ENCODE data around the gene RABGAP1L. TPM values are rescaled to one million over a fixed set of nuclear protein-coding genes. Genes with fewer than 3 reads are reported as not detected.

Gene RABGAP1L
- polyA plus RNA-seq, 3 donors, result 35.2 to 75.3 (median 63.3) TPM

DNA sequence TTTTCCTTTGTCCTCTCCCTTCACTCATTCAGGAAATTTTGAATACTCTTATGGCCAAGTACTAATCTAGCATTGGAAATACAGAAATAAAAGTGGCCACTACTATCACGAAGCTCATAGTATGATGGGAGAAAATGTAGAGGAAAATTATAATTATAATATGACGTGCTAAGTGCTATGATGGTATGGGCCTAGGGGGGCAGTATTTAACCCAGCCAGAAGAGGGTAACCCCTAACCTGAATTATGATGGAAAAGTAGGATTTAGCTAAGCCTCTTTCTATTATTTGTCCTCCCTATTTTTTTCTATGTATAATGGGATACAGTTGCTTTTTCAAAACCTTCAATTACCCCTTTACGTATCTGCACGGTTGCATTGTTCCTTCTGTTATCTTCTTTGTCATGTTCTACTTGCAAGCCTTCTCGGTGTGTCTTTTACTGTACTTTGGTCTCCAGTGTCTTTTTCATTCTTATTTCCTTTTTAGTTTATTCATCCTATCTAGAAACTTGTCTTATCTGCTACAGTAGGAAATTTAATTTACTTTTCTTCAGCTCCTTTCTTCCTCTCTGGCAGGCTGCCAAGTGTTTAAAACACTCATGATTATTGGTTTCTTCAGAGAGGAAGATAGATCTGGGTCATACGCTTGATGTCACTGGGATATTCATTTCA, 199.6 kb downstream of the RABGAP1L start:
- Histone ChIP-seq H3K27me3 (ENCODE audit: control insufficient read depth in 2 of 2, insufficient read depth in 2 of 2, low read length in 2 of 2) (no peaks in the 10 kb centered on the region), H4K20me1 (ENCODE audit: insufficient read depth, low read length) (no peaks in the 10 kb centered on the region), H3K4me2 (replicated peaks; ENCODE audit: extremely low read depth, low read length, poor library complexity, severe bottlenecking) (no peak overlapping the region), H3K27ac (ENCODE audit: low read depth in 1 of 2, low read length in 2 of 2) (no peak overlapping the region), H3K4me1 (ENCODE audit: control insufficient read depth in 1 of 2, insufficient read depth in 2 of 2, low read length in 2 of 2) (no peaks in the 10 kb centered on the region), H3K4me3 (replicated peaks in 1 of 3; ENCODE audit: low read depth in 2 of 3, low read length in 3 of 3) (no peak overlapping the region), H3K9ac (ENCODE audit: insufficient read depth, low read length, poor library complexity, severe bottlenecking) (no peak overlapping the region), H3K9me3 (replicated peaks in 1 of 2; ENCODE audit: control insufficient read depth in 1 of 2, insufficient read depth in 1 of 2, low read length in 2 of 2) (no peaks in the 10 kb centered on the region), H3K36me3 (replicated peaks in 1 of 2; ENCODE audit: control insufficient read depth in 1 of 2, insufficient read depth in 2 of 2, low read length in 2 of 2) (no peaks in the 10 kb centered on the region), H3K79me2 (ENCODE audit: insufficient read depth, low read length) (no peaks in the 10 kb centered on the region), H2AFZ (ENCODE audit: insufficient read depth, low read depth, low read length, poor library complexity, severe bottlenecking) (no peak overlapping the region)
- TF ChIP-seq, protein P1, sequence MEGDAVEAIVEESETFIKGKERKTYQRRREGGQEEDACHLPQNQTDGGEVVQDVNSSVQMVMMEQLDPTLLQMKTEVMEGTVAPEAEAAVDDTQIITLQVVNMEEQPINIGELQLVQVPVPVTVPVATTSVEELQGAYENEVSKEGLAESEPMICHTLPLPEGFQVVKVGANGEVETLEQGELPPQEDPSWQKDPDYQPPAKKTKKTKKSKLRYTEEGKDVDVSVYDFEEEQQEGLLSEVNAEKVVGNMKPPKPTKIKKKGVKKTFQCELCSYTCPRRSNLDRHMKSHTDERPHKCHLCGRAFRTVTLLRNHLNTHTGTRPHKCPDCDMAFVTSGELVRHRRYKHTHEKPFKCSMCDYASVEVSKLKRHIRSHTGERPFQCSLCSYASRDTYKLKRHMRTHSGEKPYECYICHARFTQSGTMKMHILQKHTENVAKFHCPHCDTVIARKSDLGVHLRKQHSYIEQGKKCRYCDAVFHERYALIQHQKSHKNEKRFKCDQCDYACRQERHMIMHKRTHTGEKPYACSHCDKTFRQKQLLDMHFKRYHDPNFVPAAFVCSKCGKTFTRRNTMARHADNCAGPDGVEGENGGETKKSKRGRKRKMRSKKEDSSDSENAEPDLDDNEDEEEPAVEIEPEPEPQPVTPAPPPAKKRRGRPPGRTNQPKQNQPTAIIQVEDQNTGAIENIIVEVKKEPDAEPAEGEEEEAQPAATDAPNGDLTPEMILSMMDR (IDR thresholded peaks at IDR 0.05), result no peak
- DNase-seq, result no peak
- Mint-ChIP-seq H3K4me1 (no peaks in the 10 kb centered on the region), H3K27ac (no peak overlapping the region), H3K4me3 (no peak overlapping the region), H3K9me3 (peaks cover 0 to 8% (median 3%) of the 10 kb centered on the region in 7 donors), H3K36me3 (peaks cover 5 to 6% of the 10 kb centered on the region in 2 donors), H3K27me3 (ENCODE audit: low read depth in 3 of 3) (no peaks in the 10 kb centered on the region)
- WGBS (ENCODE audit: insufficient coverage), result no CpG with 5 or more reads among the region's 6 CpGs
- intact Hi-C loops (cut with micrococcal nuclease), result no loop called here

DNA sequence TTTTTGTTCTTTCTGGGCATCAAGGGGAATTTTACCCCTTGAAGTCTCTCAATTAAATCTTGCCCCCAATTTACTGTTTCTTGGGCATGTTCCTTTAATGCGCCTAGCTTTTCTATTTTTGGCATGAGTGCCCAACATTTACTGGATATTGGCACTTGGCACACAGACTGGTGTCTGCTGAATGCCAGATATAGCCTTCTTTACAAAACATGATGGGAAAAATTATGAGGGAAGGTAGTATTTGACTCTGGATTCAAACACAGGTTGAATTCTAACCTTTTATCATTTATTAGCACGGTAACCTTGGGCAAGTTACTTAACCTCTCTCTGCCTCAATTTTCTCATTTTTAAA, 200.1 kb downstream of the RABGAP1L start:
- H3K36me3 Mint-ChIP-seq, result peaks cover 5 to 6% of the 10 kb centered on the region in 2 donors
- H3K36me3 ChIP-seq (replicated peaks in 1 of 2; ENCODE audit: control insufficient read depth in 1 of 2, insufficient read depth in 2 of 2, low read length in 2 of 2), result no peaks in the 10 kb centered on the region

More for the DNA sequence above, 200.1 kb downstream of the RABGAP1L start:
- Histone ChIP-seq H3K4me1 (ENCODE audit: control insufficient read depth in 1 of 2, insufficient read depth in 2 of 2, low read length in 2 of 2) (no peaks in the 10 kb centered on the region), H3K4me3 (replicated peaks in 1 of 3; ENCODE audit: low read depth in 2 of 3, low read length in 3 of 3) (no peak overlapping the region), H3K27me3 (ENCODE audit: control insufficient read depth in 2 of 2, insufficient read depth in 2 of 2, low read length in 2 of 2) (no peaks in the 10 kb centered on the region), H4K20me1 (ENCODE audit: insufficient read depth, low read length) (no peaks in the 10 kb centered on the region), H3K79me2 (ENCODE audit: insufficient read depth, low read length) (no peaks in the 10 kb centered on the region), H2AFZ (ENCODE audit: insufficient read depth, low read depth, low read length, poor library complexity, severe bottlenecking) (no peak overlapping the region), H3K9ac (ENCODE audit: insufficient read depth, low read length, poor library complexity, severe bottlenecking) (no peak overlapping the region), H3K27ac (ENCODE audit: low read depth in 1 of 2, low read length in 2 of 2) (no peak overlapping the region), H3K9me3 (replicated peaks in 1 of 2; ENCODE audit: control insufficient read depth in 1 of 2, insufficient read depth in 1 of 2, low read length in 2 of 2) (no peaks in the 10 kb centered on the region), H3K4me2 (replicated peaks; ENCODE audit: extremely low read depth, low read length, poor library complexity, severe bottlenecking) (no peak overlapping the region)
- intact Hi-C loops (cut with micrococcal nuclease), result no loop called here
- Mint-ChIP-seq H3K27ac (no peak overlapping the region), H3K4me1 (no peaks in the 10 kb centered on the region), H3K9me3 (peaks cover 0 to 8% (median 4%) of the 10 kb centered on the region in 7 donors), H3K27me3 (ENCODE audit: low read depth in 3 of 3) (no peaks in the 10 kb centered on the region), H3K4me3 (no peak overlapping the region)
- no peak for DNase-seq
- WGBS (ENCODE audit: insufficient coverage), result no CpG with 5 or more reads among the region's 2 CpGs
- TF ChIP-seq, protein P1 (IDR thresholded peaks at IDR 0.05), result no peak

Measured in CD14-positive monocyte (primary cell).